Metanephros (tissue), 2 donors: Measurements from ENCODE around the gene IFRD1. TPM values are rescaled to one million over a fixed set of nuclear protein-coding genes. Genes with fewer than 3 reads are reported as not detected.

Experiments used
- small RNA-seq: library from RNA; depleted of rRNA; stranded (forward); fragments of <200 nt; gene quantifications from one replicate; pipeline ENCODE3, GENCODE V24; 2014; ENCODE audit warnings: low replicate concordance
- total RNA-seq: library from RNA; depleted of rRNA; stranded (reverse); fragments of >200 nt; gene quantifications from one replicate; pipeline ENCODE4 v1.2.3, GENCODE V29; 2014

Gene IFRD1, protein sequence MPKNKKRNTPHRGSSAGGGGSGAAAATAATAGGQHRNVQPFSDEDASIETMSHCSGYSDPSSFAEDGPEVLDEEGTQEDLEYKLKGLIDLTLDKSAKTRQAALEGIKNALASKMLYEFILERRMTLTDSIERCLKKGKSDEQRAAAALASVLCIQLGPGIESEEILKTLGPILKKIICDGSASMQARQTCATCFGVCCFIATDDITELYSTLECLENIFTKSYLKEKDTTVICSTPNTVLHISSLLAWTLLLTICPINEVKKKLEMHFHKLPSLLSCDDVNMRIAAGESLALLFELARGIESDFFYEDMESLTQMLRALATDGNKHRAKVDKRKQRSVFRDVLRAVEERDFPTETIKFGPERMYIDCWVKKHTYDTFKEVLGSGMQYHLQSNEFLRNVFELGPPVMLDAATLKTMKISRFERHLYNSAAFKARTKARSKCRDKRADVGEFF
- 44.1 TPM for total RNA-seq

DNA sequence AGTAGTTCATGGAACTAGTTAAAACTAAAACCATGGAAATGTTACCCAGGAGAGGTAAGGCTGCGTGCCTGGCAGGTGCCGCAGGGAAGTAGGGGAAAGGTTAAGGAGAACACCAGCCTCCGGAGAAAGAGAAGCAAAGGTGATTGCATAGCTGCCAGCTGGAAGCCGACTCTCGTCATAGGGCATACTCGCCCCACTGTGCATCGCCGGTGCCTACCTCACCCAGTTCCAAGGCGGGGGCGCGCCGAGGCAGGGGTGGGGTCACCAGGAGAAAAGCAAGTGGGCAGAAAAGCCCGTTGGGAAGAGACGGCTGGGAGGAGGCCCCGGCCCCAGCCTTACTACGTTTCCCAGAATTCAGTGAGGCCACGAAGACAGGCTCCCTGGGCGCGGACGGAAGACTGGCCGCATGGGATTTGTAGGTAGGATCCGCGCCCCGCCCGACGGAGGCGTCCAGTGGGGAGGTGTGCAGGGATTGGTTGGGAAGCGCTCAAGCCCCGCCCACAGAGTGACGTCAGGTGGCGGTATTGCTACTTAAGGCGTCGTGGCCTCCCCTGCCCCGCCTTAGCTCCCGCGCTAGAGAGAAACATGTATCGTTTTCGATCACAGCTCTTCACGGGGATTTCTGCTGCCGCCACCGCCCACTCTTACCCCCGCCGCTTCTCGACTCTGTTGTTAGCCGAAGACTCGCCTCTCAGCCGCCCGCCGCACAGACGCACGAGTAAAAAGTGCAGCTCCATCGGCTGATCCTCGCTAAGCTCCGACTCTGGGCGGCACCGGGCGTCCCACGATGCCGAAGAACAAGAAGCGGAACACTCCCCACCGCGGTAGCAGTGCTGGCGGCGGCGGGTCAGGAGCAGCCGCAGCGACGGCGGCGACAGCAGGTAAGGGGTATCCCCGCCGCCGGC lies at the start of gene IFRD1:
IFRD1 (plus strand) TSS at position 559 of the 905 bp plus-strand sequence; CDS start at position 788, 229 bp downstream.

Small RNAs within 50 kb of the gene (small RNA-seq; reads per million reads assigned to genes)
- gene AC079741.1, result not detected

Other genes with a start within 250 kb of the IFRD1 start
- 46.9 TPM for gene DOCK4, start 244.1 kb upstream of the IFRD1 start, total RNA-seq
- gene ZNF277, start 243.8 kb upstream of the IFRD1 start, total RNA-seq, result 35.4 TPM
- gene LSMEM1, start 30.5 kb downstream of the IFRD1 start, total RNA-seq, result 4.1 TPM